Measurements from ENCODE around the gene ATP2B2.

The ATP2B2 gene

DNA sequence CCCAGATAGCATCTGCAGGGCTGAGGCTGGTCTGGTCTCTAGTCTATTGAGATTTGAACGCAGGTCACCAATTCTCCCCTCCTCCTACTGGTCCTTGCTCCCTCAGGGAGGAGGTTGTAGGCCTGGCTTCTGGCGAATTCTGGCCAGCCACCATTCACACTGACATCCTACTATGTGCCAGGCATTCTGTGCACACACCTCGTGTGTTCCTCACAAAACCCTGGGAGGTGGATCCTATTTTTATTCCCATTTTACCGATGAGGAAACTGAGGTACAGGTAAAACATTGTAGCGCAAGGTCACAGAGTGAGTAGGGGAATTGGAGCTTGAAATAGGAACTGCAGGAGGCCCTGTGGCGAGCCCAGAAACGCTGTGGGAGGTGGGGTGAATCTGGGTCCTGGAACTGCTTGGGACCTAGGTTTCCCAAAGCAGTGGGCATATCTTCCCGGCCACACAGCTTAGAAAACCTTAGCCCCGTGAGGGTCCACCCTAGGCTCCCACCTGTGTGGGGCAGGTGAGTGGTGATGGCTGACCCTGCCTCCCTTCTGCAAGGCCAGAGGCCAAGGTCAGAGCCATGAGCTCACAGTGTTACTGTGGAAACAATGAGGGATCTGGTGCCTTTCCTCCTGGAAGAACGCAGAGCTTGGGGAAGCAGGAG is 4.8 kb upstream of the ATP2B2 start:
- DNase-seq, result no peak

- no peak for DNase-seq
Measured at GRCh38 chr3:10509325-10509724, 3.9 kb upstream of the ATP2B2 start.

DNA sequence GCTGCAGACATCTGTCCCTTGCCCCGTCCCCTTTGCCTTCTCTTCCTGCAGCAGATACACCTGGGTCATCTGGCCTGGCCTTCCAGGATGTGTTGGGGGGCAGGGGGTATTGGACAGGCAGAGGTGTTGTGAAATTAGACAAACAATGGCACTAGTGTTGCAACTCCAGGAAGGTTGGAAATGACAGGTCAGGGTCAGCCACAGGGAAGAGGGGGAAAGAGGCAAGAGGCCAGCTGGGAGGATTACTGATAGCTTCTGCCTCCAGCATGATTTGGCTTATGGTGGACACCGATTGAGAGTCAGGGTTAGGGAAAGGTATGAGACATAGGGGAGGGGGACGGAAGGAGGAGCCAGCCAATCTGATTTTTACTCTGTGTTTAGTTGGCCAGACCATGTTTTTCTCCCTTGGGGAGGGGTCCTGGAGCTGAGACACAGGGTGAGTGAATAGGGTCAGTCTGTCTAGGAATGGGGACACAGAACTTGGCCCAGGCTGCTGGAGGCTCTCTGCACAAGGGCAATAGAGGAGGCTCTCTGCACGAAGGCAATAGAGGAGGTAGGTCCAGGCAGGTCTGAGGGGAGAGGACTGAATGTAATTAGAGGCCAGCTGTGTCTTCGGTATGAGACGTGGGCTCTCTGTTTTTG is 3.4 kb upstream of the ATP2B2 start:
- no peak for DNase-seq

DNA sequence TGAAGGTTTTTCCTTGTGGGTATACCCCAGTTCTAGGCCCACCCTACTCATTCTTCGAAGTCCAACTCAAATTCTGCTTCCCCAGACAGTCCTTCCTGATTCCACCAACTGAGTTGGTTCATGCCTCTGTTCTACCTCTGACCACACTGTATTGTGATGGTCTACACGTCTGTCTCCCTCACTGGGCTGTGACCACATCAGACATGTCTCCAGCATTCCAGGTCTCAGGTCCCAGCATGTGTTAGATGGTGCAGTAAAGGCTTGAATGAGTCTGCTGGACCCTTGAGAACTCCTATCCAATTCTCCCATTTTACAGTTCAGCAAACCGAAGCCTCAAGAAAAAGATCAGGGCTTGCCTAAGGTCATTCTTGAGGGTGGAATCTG is 2.8 kb upstream of the ATP2B2 start:
- no peak for DNase-seq

DNA sequence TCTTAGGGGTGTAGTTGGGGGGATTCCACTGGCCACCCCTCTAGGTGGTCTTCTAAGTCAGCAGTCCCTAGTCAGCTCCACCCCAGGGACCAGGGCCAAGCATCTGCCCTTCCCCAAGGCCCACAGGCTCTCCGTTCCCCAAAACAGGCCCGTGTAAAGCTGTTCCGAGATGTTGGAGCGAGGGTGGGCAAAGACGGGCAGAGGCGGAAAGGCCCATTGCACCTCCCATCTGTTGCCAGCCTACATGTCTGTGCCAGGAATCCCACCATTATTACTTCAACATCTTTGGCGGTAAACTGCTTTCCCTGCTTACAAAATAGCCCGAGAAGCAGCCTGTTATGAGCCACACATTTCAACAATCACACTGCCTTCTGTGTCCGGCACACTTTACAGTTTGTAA is 1.9 kb upstream of the ATP2B2 start:
- DNase-seq, result no peak

DNA sequence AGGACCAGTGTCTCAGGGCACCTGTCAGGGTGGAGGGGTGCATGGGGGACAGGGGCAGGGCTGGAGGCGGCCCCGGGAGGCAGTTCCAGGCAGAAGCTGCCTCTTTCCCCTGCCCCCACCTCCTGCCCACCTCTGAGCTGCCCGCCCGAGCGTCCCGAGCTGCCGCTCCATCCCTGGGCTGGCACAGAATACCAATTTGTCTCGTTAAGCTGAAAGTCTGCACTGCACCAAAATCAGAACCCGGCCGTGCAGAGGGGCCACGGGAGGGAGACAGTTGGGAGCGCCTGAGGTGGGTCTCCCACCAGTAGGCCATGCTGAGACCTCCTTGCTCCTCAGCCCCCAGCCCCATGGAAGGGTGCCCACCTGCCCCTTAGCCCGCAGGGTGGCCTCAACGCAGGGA is 1.3 kb upstream of the ATP2B2 start:
- no peak for DNase-seq

DNA sequence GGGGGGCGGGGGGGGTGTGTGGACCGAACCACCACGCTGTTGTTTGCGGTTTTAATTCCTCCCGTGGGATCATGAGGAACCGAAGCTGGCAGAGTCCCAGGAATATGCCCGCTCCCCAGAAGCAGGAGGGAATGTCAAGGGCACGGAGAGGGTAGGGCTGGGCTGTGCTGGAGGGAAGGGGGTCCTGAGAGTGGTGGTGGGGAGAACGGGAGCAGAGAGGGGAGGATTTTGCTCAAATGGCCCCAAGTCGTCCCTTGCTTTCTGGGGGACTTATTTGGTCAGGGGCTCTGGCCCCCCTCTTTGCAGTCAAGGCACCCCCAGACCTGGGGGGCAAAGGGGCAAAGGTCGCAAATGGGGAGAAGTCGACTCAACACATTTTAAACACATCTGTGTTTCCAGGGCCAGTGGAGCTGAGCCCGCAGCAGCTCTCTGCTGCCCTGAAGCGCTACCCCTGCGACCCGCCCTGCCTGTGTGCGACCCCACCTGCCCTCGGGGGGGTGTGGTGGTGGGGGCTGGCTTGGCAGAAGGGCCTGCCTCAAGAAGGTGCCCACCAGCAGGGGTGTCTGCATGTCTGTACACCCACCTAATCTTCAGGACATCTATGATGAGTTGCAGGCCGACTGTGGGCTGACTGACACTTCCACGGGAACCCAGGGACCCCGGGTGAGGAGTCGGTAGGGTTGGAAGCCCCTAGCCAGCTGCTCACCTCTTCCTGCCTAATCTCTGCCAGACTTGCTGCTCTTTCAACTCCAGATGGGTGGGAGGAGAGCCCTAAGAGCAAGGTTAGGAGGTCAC is 602 bp upstream of the ATP2B2 start:
- DNase-seq, result no peak

- no peak for DNase-seq
Measured at GRCh38 chr3:10504171-10505049, 976 bp downstream of the ATP2B2 start.

DNA sequence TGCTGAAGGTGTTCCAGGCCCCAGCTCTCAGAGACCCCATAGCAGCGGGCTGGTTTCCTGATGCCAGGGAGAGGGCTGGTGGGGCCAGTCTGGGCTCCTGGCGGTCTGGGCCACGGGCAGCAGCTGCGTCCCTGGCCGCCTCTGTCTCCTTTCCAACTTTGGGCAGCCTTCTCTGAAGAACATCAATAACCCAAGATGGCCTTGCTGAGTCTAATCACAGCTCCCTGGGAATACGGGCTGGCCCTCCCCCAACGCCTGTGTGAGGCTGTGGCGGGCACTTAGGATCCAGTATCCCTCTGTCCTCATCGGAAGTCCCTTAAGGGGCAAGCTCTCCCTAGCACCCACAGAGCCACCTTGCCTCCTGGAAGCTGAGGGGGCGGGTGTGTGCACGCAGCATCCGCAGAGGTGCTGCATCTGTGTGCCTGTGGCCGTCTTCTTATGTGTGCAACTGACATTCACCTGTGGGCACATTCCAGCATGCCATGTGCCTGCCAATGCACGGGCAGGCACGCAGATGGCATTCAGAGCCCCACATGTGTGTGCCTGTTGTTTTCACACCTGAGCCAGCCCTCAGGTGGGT is 2.1 kb downstream of the ATP2B2 start:
- no peak for DNase-seq

DNA sequence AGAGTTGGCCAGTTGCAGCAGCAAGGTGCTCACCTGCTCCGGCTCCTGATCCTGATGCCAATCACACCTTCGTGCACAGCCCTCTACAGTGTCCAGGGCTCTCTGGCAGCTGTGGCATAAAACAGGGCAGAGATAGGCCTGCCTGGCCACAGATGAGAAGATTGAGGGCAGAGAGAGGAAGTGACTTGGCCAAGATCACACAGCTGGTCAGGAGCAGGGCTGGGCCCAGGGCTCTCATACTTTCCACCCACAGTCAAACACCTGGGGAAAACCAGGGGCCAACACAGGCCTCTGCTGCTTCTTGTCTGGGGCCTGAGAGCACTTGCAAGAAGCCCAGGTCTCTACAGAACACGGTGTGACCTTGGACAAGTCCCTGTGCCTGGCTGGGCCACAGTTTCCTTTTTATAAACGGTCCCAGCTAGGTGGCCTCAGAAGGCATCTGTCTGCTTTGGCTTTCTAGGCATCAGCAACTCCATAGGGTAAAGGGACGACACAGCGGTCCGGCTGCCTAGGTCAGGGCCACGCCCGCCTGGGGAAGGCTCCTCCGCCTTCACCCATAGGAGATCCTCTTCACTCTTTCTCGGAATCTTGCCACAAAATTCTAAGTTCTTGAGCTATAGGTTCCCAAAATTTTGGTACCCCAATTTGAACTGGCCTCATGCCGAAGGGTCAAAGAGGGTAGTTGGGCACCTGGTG is 3.1 kb downstream of the ATP2B2 start:
- no peak for DNase-seq

GRCh38 chr3:10501664-10502052 is 3.7 kb downstream of the ATP2B2 start:
- no peak for DNase-seq

DNA sequence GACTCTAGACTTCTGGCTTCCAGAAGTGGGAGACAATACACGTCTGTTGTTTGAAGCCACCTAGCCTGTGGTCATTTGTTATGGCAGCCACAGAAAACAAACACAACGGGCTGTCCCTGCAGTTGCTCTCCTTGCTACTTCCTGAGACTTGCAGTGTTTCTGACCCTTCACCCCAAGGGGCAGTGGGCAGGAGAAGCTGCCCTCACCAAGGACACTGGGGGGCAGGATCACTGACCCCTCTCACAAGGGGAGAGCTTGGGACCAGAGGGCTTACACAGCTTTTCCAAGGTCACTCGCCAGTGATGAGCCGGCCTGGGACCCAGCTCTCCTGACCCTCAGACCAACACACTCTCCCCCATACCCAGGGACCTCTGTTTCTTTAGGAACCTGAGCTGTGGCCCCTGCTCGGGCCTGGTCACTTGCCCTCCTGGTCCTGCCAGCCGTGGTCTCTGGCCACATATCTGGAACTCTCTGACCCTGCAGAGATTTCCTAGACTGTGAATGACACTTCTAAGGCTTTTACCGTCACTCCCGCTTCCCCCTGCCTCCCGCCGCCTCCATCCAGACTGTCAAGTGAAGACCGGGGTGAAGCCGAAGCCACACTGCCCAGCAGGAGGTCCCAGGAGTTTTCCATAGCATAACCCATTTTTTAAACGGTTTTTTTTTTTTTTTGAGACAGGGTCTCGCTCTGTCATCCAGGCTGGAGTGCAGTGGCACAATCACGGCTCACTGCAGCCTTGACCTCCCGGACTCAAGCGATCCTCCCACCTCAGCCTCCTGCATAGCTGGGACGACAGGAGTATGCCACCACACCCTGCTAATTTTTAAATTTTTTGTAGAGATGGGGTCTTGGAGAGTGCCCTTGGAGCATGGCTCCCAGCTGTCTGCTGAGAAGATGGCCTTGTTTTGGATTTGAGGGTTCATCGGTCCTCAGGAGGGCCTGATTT is 4.4 kb downstream of the ATP2B2 start:
- no peak for DNase-seq

GRCh38 chr3:10498271-10498670 is 7.1 kb downstream of the ATP2B2 start:
- DNase-seq, result no peak

DNA sequence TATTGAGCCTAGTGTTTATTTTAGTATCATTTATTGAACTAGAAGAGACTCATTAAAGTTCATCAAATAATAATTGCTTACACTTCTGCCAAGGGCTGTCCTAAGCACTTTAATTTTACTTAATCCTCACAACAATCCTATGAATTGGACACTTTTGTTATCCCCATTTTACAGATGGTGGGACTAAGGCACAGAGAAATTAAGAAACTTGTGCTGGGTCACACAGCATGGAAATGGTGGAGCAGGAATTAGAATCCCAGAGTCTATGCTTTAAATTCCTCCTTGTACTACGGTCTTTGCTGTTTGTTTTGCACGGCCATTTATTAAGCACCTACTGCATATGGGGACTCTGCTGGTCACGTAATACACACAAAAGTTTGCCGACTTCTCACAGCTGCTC is 7.9 kb downstream of the ATP2B2 start:
- no peak for DNase-seq

GRCh38 chr3:10496121-10496863 is 9.1 kb downstream of the ATP2B2 start:
- no peak for DNase-seq

GRCh38 chr3:10495614-10496013 is 9.8 kb downstream of the ATP2B2 start:
- DNase-seq, result no peak

DNA sequence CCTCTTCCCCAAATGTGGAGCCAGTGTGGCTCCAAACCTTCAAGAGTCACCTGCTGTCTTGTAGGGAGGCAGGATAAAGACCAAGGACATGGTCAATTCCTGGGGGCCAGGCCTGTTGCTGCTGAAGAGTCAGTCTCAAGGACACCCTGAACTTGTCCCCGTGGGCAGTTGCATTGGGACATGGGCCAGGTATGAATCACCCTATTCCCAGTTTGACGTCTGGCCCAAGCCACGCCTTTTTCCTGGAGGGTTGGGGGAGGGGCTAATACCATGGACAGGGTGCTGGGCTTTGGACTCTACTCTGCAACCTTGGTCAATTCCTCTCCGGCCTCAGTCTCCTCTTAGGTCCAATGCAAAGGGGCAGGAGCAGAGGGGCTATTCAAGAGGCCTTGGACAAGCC is 10.4 kb downstream of the ATP2B2 start:
- peak; percentile 15 for DNase-seq

DNA sequence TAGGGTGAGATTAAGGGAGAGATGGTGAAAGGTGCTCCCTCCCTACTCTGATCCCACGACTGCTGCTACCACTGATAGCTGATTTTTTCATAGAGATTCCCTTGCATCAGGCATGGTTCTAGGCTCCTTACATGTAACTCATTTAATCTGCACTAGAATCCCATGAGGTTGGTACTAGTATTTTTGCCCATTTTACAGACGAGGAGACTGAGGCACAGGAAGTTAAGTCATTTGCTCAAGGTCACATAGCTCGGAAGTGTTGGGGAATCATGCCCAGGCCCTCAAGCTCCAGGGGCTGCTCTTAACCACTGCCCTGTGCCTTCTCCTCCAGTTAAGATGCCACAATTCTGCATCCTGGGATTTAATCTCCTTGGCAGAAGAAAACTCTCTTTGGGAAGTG is 11.2 kb downstream of the ATP2B2 start:
- DNase-seq, result no peak

DNA sequence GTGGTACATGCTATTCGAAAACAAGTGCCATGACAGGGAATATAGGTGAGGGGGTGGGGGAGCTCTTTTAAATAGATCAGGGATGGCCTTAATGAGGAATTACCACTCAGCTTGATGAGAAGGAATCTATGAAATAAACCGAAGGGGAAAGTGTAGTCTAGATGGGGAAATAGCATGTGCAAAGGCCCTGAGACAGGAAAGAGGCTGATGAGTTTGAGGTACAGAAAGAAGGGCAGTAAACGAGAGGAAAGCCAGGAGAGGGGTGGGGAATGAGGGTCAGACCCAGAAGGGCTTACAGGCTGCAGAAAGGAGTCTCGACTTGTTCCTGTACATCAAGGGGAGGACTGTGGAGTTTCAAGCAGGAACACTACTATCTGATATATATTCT is 12.2 kb downstream of the ATP2B2 start:
- no peak for DNase-seq

Data from fibroblast of skin of right quadriceps (primary cell).